ENCODE results near the gene TDRD1.

DNA sequence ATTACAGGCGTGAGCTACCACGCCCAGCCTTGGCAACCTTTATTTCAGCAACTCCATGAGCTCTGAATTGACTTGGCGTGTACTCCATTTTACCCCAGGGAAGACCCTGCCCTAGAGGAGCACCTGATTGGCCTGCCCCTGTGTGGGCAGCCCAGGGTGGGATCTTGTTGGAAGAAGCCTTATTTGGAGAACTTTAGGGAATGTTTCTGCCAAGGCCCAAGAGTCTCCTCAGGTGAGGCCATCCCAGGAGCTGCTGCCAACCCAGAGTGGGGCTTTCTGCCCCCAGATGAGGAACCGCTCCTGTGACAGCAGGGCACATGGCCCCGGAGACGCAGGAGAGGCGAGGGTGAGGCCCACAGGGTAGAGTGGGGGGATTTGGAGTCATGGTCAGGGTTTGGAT, 101.9 kb downstream of the TDRD1 start:
- TF ChIP-seq ARNTL (CRISPR knock-in tag; IDR thresholded peaks at IDR 0.05; ENCODE audit: borderline replicate concordance, low read depth), result no peak
- TF ChIP-seq, protein P1, sequence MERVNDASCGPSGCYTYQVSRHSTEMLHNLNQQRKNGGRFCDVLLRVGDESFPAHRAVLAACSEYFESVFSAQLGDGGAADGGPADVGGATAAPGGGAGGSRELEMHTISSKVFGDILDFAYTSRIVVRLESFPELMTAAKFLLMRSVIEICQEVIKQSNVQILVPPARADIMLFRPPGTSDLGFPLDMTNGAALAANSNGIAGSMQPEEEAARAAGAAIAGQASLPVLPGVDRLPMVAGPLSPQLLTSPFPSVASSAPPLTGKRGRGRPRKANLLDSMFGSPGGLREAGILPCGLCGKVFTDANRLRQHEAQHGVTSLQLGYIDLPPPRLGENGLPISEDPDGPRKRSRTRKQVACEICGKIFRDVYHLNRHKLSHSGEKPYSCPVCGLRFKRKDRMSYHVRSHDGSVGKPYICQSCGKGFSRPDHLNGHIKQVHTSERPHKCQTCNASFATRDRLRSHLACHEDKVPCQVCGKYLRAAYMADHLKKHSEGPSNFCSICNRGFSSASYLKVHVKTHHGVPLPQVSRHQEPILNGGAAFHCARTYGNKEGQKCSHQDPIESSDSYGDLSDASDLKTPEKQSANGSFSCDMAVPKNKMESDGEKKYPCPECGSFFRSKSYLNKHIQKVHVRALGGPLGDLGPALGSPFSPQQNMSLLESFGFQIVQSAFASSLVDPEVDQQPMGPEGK (CRISPR knock-in tag; IDR thresholded peaks at IDR 0.05; ENCODE audit: borderline replicate concordance), result no peak
- TF ChIP-seq RARB (CRISPR knock-in tag; IDR thresholded peaks at IDR 0.05), result no peak
- TF ChIP-seq OSR1 (CRISPR knock-in tag; IDR thresholded peaks at IDR 0.05), result no peak
- no peak for TF ChIP-seq PPARA (CRISPR knock-in tag; IDR thresholded peaks at IDR 0.05; ENCODE audit: borderline replicate concordance)
- no peak for TF ChIP-seq GLIS3 (CRISPR knock-in tag; IDR thresholded peaks at IDR 0.05)
- TF ChIP-seq ZNF565 (CRISPR knock-in tag; conservative IDR thresholded peaks at IDR 0.05; ENCODE audit: low read depth), result no peak
- no peak for TF ChIP-seq BACH2 (CRISPR knock-in tag; IDR thresholded peaks at IDR 0.05; ENCODE audit: borderline replicate concordance)
- no peak for TF ChIP-seq ZFP3 (CRISPR knock-in tag; IDR thresholded peaks at IDR 0.05)
- TF ChIP-seq, protein P2, sequence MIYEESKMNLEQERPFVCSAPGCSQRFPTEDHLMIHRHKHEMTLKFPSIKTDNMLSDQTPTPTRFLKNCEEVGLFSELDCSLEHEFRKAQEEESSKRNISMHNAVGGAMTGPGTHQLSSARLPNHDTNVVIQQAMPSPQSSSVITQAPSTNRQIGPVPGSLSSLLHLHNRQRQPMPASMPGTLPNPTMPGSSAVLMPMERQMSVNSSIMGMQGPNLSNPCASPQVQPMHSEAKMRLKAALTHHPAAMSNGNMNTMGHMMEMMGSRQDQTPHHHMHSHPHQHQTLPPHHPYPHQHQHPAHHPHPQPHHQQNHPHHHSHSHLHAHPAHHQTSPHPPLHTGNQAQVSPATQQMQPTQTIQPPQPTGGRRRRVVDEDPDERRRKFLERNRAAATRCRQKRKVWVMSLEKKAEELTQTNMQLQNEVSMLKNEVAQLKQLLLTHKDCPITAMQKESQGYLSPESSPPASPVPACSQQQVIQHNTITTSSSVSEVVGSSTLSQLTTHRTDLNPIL (CRISPR knock-in tag; IDR thresholded peaks at IDR 0.05; ENCODE audit: low read depth), result no peak
- TF ChIP-seq, protein P3, sequence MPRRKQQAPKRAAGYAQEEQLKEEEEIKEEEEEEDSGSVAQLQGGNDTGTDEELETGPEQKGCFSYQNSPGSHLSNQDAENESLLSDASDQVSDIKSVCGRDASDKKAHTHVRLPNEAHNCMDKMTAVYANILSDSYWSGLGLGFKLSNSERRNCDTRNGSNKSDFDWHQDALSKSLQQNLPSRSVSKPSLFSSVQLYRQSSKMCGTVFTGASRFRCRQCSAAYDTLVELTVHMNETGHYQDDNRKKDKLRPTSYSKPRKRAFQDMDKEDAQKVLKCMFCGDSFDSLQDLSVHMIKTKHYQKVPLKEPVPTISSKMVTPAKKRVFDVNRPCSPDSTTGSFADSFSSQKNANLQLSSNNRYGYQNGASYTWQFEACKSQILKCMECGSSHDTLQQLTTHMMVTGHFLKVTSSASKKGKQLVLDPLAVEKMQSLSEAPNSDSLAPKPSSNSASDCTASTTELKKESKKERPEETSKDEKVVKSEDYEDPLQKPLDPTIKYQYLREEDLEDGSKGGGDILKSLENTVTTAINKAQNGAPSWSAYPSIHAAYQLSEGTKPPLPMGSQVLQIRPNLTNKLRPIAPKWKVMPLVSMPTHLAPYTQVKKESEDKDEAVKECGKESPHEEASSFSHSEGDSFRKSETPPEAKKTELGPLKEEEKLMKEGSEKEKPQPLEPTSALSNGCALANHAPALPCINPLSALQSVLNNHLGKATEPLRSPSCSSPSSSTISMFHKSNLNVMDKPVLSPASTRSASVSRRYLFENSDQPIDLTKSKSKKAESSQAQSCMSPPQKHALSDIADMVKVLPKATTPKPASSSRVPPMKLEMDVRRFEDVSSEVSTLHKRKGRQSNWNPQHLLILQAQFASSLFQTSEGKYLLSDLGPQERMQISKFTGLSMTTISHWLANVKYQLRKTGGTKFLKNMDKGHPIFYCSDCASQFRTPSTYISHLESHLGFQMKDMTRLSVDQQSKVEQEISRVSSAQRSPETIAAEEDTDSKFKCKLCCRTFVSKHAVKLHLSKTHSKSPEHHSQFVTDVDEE (CRISPR knock-in tag; IDR thresholded peaks at IDR 0.05), result no peak
- no peak for TF ChIP-seq ZFP30 (CRISPR knock-in tag; IDR thresholded peaks at IDR 0.05)
- TF ChIP-seq ZNF70 (CRISPR knock-in tag; IDR thresholded peaks at IDR 0.05), result no peak

All from SK-N-SH treated with all-trans-retinoic acid at 6 μM for 48 hours (cell line).